BJ (cell line): ENCODE data around the gene CTAGE1. TPM values are rescaled to one million over a fixed set of nuclear protein-coding genes. Genes with fewer than 3 reads are reported as not detected.

Experiments
- CTCF ChIA-PET: fragments of 350-600 bp; formaldehyde crosslinking; extraction: SDS; loops from one replicate; lab custom pipeline; 2021; ENCODE audit warnings: antibody characterized with exemption, inconsistent platforms; lab: Yijun Ruan, JAX
- POLR2A ChIA-PET: fragments of 300-600 bp; sonication (Branson Sonifier 250); formaldehyde crosslinking; extraction: SDS; loops from one replicate; lab custom pipeline; 2021; ENCODE audit warnings: antibody characterized with exemption; lab: Charles Lee
- DNase-seq: peaks from one replicate; pipeline ENCODE4 v3.0.0-alpha.2; 2011; ENCODE audit warnings: low read depth
- H3K27me3 ChIP-seq: 2 replicates; pipeline ENCODE4 v1.6.0; 2011; ENCODE audit warnings: low read length; ENCODE audit not compliant: control insufficient read depth, insufficient read depth
- H3K36me3 ChIP-seq: 2 replicates; pipeline ENCODE4 v1.5.1; 2011; ENCODE audit warnings: low read length; ENCODE audit not compliant: control insufficient read depth, insufficient read depth
- H3K4me3 ChIP-seq: 2 replicates; pipeline ENCODE4 v1.5.1; 2011; ENCODE audit warnings: low read depth, mild to moderate bottlenecking, control low read depth, low read length
- CTCF ChIP-seq: IDR thresholded peaks from 2 replicates; pipeline ENCODE4 v1.5.1; 2011; ENCODE audit warnings: low read depth, mild to moderate bottlenecking, control low read depth, inconsistent platforms, low read length, moderate library complexity; ENCODE audit not compliant: insufficient read depth
- polyA plus RNA-seq: library from polyadenylated mRNA; depleted of rRNA; stranded (reverse); fragments of >200 nt; gene quantifications from 2 replicates; pipeline ENCODE4 v1.2.3, GENCODE V29; 2011

CTAGE1 gene
- polyA plus RNA-seq, 1 experiment: not detected

DNA sequence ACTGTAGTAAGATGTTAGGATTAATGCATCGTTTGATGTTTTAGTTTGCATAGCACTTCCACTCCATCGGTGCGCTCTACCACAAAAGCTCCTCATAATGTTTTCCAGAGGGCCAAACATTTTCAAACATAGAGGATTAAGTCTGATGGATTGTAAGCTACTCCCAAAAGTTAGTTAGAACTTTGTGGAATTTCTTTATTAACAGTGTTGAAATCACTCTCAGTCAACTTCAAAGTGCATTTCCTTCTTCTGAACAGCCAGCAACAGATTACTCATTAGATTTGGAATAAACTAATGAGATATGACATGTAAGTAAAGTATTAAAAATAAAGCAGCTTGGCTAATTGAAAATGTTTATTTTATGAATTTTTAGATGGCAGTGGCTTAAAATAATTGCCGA, 30.1 kb upstream of the CTAGE1 start:
- TF ChIP-seq CTCF: no peak
- CTCF ChIA-PET: interaction anchor here (0.6 to 0.7 kb wide), 2 partner anchors 15 to 31 kb away, joined by 3 read pairs; no protein-coding TSS in a partner anchor
- no peak for DNase-seq
- no peaks in the 10 kb centered on the region for H3K36me3 ChIP-seq
- POLR2A ChIA-PET: no interaction called here
- H3K27me3 ChIP-seq: no peaks in the 10 kb centered on the region
- no peak overlapping the region for H3K4me3 ChIP-seq

DNA sequence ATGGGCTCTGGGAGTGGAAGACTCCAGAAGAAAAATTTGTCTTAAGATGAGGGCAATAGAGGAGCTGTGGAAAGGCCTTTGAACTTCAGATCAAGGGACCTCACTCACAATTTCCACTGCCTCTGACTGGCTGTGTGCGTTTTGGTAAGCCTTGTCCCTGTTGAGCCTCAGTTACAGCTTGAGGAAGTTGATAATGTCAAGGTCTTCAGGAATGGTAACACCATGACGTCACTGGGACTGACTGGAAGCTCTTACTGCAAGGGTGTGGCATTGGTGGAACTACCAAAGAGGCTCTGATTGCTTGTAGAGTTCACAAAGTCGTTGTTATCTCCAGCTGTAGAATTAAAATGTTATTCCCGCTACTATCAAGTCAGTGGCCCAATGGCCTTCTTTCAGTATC, 29.2 kb upstream of the CTAGE1 start:
- no peak for TF ChIP-seq CTCF
- CTCF ChIA-PET: no interaction called here
- POLR2A ChIA-PET: no interaction called here
- no peaks in the 10 kb centered on the region for H3K36me3 ChIP-seq
- H3K4me3 ChIP-seq: no peak overlapping the region
- no peaks in the 10 kb centered on the region for H3K27me3 ChIP-seq
- no peak for DNase-seq

GRCh38 chr18:22446325-22446724, 28.6 kb upstream of the CTAGE1 start:
- POLR2A ChIA-PET: no interaction called here
- TF ChIP-seq CTCF: no peak
- CTCF ChIA-PET: no interaction called here
- H3K4me3 ChIP-seq: no peak overlapping the region
- no peak for DNase-seq
- H3K36me3 ChIP-seq: no peaks in the 10 kb centered on the region
- H3K27me3 ChIP-seq: no peaks in the 10 kb centered on the region

DNA sequence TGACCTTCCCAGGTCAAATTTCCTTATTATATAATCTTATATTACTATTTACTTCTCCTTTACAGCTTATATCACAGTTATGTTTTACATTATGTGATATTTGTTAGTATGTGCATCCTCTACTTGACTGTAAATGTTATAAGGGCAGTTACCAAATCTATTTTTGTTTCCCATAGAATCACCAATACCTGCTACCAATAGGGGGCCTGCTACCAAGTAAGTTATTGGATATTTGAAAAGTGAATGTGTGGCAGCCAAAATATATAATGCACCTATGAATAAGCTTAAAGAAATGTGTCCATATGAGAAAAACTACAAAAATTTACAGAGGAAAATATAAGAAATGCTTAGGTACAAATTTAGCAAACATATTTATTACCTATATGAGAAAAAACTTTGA, 23.9 kb upstream of the CTAGE1 start:
- no peak for TF ChIP-seq CTCF
- no peak overlapping the region for H3K4me3 ChIP-seq
- no peak for DNase-seq
- POLR2A ChIA-PET: no interaction called here
- H3K36me3 ChIP-seq: no peaks in the 10 kb centered on the region
- CTCF ChIA-PET: interaction anchor here (1.0 to 1.2 kb wide), 2 partner anchors 25 to 53 kb away, joined by 3 read pairs; no protein-coding TSS in a partner anchor
- H3K27me3 ChIP-seq: no peaks in the 10 kb centered on the region

GRCh38 chr18:22439447-22439846, 21.7 kb upstream of the CTAGE1 start:
- DNase-seq: no peak
- CTCF ChIA-PET: interaction anchor here (0.9 kb wide), 1 partner anchor 58 kb away, joined by 3 read pairs; no protein-coding TSS in a partner anchor
- no peak for TF ChIP-seq CTCF
- H3K4me3 ChIP-seq: no peak overlapping the region
- H3K27me3 ChIP-seq: no peaks in the 10 kb centered on the region
- no peaks in the 10 kb centered on the region for H3K36me3 ChIP-seq
- POLR2A ChIA-PET: no interaction called here
